UCSD-AML1 (cell line): ENCODE results near the gene PTGDS.

ENCODE experiments used
- DNase-seq: peaks from one replicate; lab custom pipeline; 2025; ENCODE audit not compliant: unreplicated experiment; lab: John Stamatoyannopoulos, UW

PTGDS gene

DNA sequence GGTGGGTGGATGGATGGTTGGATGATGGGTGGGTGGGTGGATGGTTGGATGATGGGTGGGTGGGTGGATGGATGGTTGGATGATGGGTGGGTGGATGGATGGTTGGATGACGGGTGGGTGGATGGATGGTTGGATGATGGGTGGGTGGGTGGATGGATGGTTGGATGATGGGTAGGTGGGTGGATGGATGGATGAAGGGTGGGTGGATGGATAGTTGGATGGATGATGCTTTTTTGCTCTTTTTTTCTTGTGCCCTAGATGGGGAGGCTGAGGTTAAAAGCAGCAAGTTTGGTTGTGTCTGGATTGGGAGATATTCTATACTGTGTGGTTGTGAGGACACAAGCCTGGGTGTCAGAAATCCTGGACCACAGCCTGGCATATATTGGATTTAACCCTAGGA lies 19.8 kb upstream of the PTGDS start:
- DNase-seq: no peak

GRCh38 chr9:136957901-136958300 lies 19.4 kb upstream of the PTGDS start:
- DNase-seq: no peak

GRCh38 chr9:136958473-136958872 lies 18.8 kb upstream of the PTGDS start:
- no peak for DNase-seq

DNA sequence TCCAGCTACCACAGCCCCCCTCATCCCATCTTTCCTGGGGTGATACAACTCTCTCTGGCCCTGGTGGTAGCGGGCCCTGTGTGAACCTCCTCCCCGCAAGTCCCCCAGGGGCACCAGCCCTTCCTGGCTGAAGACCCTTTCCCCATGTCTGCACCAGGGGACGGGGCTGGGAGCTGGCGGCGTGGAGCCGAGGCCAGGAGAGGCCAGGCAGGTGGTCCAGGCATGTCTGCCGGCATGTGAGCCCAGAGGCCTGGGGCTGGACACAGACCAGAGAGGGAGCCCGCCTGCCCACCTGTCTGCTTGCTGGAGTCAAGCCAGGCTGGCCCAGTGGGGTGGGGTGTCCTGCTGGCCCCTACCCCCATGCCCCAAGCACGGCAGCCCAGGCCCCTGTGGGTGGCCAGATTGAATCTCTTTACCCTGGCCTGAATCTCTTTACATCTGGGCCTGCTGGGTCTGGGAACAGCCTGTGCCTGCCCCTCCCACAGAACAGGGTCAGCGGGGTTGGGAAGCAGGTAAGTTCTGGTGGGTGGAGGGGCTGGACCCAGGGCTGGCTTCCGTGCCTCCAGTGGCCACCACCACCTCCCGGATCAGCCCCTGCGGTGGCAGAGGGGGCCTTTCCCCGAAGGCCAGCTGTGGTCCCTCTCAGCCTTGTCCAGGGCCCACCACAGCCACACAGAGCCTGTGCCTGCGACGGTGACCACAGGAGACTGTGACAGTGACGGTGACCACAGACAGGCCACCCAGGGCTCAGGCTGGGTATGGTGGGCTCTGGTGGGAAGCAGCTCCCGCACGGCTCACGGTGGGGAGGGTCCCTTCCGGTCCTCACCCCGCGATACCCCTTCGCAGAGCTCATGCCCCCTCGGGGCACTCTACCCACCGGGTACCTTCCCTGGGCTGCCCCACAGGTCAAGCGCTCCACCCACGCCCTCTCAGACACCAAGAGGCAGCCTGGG lies 18.1 kb upstream of the PTGDS start:
- no peak for DNase-seq

GRCh38 chr9:136960212-136960937 lies 16.9 kb upstream of the PTGDS start:
- DNase-seq: no peak

- no peak for DNase-seq
These were observed 16.4 kb upstream of the PTGDS start for GRCh38 chr9:136960938-136961275.

- DNase-seq: no peak
These were observed 15.8 kb upstream of the PTGDS start for GRCh38 chr9:136961279-136962065.

DNA sequence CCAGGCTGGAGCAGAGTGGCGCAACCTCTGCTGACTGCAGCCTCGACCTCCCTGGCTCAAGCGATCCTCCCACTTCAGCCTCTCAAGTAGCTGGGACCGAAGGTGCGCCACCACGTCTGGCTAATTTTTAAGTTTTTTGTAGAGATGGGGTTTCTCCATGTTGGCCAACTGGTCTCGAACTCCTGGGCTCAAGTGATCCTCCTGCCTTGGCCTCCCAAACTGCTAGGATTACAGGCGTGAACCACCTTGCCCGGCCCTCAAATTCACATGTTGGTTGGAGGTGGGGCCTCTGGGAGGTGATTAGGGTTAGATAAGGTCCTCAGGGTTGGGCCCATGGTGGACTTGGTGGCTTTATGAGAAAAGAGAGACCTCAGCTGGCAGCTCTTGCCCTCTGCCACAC lies 15.1 kb upstream of the PTGDS start:
- DNase-seq: no peak

DNA sequence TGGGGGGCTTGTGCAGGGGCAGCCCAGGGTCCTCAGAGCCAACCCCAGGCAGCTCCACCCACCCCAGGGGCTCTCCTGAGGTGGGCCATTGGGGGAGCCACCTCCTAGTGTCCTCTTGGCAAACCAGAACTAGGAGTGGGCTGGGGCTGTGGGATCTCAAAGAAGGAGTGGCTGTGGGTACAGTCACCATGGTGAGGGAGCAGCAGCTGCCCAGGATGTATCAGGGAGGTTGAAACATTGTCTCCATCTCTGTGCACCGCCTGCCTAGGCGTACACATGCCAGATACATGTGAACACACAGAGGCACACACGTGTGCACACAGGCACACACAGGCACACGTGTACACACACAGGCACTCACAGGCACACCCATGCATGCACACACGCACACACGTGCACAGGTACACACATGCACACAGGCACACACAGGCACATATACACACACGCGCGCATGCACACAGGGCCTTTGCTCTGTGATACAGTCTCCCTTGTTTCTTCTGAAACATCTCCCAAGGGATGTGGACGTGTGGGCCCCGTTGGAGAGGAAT lies 14.5 kb upstream of the PTGDS start:
- DNase-seq: no peak

GRCh38 chr9:136963341-136963740 lies 14.0 kb upstream of the PTGDS start:
- DNase-seq: no peak

- DNase-seq: no peak
These were observed 13.6 kb upstream of the PTGDS start for GRCh38 chr9:136963751-136964150.

GRCh38 chr9:136964171-136964689 lies 13.1 kb upstream of the PTGDS start:
- DNase-seq: no peak

DNA sequence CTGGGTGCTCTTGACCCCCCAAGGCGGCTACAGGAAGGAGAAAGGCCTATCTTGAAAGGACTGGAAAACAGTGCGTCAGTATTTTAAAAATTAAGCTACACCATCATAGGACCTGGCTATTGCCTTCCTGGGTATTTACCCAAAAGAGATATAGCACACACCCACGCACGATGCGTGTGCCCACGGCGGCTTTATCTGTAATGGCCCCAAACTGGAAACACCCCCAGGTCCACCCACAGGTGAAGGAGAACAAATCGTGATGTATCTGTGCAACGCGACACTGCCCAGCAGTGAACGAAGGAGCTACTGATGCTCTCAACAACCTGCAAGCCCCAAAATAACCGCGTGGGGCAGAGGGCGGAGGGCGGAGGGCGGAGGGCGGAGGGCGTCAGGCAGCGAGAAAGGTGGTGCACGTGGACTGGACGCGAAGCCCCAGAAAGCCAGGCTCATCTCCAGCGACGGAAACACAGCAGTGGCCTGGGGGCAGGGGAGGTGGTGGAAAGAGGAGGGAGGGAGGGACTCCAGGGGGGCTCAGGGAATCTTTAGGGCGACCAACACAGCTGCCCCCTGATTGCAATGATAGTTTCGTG lies 12.4 kb upstream of the PTGDS start:
- DNase-seq: no peak

DNA sequence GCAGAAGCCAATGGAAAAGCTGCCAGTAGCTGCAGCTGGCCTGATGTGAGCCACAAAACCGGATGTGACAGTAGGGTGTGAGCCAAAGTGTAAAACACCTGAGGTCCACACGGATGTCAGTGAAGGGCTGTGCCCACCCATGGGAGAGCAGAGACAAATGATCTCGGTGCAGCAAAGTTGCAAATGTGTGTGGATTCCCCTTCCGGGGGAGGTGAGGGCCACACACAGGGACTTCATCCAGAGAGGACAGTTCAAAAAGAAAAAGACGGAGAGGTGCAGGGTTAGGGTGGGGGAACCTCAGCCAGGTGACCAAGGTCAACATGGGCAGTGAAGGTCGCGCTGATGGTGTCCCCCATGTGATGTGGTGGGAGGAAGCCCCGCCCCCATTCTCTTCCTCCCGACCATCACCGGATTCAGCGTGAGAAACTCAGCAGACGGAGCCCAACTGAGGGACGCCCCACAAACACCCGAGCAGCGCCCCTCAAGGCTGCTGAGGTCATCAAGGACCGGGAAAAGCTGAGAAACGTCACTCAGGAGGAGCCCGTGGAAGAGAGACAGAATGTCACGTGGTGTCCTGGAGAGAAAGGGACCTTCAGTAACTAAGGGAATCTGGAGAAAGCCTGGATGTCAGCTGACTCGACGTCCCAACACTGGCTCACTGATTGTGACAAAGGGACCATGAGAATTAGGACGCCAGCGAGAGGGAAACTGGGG lies 11.4 kb upstream of the PTGDS start:
- no peak for DNase-seq

DNA sequence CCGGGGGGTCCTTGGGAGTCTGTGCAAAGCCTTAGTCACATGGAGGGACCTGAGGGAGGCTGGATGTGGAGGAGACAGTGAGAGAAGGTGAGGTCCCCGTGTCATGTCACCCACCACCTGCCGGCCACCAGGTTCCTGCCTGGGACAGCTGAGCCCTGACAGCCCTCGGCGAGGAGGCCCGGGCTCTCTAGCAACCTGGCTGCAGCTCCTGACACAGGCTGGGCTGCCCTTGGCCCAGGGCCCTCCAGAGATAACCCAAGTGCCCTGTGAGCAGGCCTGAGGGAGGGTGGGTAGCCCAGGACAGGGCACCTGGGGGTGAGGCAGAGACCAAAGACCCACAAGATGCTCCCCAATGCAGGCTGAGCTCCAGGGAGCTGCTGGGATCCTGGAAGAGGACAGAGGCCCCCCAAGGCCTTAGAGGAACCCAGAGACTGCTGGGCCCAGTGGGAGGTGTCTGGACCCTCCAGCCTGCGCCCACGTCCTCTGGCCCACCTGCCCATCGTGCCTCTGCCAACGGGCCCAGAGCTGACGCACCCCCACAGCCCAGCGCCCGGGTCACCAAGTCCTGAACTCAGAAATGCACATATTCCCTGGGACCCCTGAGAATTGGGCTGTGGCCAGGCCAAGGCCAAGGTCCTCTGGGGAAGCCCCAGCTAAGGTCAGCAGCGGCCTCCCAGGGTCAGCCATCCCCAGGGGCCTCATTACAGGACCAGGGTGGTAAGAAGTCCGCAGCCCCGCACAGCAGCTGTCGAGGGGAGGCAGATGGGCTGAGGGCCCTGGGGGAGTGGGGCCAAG lies 8.8 kb upstream of the PTGDS start:
- no peak for DNase-seq

DNA sequence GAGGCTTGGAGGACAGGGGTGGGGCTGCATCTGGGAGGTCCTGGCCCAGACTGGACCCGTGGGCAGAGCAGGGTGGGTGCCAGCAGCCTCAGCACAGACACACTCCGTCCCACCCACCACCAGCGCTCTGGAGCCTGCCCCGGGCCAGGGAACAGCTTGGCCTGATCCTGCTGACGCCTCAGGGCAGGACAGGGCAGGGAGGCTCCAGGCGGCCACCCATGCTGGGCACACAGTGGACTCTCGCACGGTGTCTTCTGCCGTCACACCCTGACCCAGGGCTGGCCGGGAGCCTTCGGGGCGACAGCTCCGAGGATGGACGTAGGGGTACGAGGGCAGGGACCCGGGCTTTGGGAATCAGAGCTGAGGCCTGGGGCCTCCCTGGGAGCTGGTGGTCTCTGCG lies 8.2 kb upstream of the PTGDS start:
- no peak for DNase-seq

DNA sequence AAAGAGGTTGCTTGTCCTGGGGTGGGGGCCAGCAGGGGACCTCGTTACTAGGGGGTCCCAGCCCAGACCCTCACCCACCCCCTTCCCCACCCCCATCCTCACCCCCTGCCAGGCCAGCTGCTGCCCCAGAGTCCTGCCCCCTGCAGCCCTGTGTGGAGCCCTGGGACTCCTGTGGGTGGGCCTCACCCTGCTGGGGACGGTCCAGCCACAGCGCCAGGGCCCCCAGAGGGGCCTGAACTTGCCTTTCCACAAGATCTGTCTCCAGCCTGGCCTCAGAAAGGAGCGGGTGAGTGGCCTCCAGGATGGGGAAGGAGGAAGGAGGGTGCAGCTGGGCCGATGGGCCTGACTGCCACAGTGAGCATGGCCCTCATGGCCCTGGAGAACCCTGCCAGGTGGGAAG lies 7.5 kb upstream of the PTGDS start:
- no peak for DNase-seq

DNA sequence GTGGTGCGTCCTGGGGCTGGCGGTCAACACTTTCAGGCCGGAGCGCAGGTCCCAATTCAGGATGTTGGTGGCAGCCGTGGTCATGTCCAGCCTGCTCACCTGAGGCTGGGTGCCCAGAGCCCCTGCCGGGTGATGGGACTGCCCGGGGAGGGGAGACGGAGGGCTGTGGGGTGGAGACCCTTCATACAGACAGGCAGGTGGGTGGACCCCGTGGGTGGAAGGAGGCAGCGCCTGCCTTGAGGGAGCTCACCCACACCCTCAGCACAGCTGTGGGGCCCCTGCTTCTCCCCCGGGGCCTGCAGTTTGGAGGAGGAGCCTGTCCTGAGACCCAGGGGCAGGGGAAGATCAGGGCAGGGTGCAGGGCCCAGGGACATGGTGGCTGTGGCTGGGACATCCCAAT lies 6.9 kb upstream of the PTGDS start:
- no peak for DNase-seq

DNA sequence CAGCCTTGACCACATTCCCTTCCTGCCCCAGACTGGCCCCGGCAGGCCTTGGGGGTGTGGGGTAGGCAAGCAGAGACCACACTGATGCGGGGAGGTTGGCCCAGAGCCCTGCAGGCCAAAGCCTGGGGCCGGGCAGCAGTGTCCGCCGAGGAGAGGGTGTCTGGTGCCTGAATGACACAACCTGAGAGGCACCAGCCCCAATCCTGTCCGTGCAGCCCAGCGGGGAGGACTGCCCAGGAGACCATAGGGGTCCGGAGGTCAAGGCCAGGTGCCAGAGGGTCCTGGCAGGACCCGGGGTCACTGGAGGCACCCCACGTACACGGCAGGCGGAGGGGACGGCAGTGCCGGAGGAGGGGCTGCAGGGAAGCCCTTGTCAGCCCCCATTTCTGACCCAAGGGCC lies 5.6 kb upstream of the PTGDS start:
- DNase-seq: no peak
